HG02870 (cell line): ENCODE results near the gene TMEM92.
"Not testable (repeated sequence)": the region's sequence is repeated elsewhere in the genome, so short reads cannot be mapped to it uniquely, and the experiment has no call there.

Source experiments
- ATAC-seq: cut with Tn5 transposase; IDR thresholded peaks from one replicate; pipeline ENCODE4 v1.9.1; 2021; ENCODE audit warnings: mild to moderate bottlenecking, moderate library complexity; ENCODE audit not compliant: unreplicated experiment

TMEM92 gene

DNA sequence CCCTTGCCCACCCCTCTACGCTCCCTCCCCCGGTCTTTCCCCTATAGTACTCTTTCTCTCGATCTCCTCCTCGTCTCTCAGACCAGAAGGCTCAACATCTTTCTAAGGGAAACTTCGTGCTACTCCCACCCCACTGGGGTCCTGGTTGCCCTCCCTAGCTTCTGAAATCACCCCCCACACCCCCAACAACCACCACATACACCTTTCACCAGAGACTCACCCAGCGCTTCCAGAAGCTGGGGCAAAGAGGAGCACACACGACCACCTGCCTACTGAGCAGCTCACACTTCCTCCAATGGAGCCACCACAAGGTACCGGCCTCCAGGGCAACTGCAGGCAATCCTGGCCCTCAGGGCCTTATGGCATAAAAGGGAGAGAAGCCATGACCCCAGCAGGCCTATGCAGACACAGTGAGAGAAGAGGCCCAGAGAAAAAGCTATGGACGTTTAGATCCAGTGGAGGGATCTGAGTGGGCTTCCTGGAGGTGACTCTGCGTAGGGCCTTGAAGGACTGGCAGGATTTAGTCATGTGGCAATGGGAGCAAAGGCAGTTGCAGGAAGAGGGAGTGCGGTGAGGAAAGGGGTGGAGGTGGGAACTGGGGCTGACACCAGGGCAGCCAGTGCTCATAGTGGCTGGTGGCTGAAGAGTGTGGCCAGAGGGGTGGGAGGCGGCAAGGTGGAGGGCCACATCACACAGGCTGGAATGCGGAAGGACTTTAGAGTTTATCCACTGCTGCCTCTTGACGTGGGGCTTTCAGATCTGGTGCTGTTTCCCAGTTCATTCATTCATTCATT is 12.1 kb upstream of the TMEM92 start:
- no peak for ATAC-seq

DNA sequence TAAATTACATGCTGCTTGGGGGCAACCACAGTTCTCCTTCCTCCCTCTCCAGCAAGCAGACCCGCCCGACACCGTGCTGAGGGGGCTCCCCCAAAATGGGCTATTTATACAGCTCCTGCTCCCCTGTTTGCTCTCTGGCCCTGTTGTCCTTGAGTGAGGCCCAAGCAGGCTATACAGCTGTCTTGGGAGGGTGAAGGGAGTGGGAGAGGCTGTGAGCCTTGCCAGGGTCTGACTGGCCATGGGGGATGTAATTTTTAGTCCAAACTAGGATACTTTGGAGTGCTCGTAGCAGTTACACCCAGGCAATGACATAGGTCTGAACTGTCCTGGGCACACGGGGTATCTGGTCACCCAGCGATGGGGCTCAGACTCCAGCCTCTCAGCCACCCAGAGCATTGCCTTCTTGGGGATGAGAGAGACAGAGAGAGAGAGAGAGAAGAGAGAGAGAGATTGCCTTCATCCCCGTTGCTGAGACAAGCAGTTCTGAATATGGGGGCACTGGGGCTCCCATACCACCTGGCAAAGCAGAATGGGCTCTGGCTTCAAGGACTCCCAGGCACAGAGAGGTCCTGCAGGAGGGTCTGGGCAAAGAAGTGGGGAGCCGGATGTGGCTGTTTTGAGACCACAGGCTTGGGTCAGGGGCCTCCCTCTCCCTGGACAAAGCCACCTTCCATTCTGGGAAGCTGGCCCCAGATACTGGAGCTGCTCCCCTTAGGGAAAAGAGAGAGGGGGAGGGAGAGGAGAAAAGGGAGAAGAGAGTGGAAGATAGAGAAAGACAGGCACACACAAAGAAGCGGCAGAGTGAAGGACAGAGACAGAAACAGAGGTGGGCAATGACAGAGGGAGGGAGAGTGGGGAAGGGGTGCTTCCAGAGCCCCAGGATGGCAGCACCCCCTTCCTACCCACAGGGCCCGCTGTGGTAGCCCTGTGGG is 10.7 kb upstream of the TMEM92 start:
- no peak for ATAC-seq

GRCh38 chr17:50264263-50265113 is 9.8 kb upstream of the TMEM92 start:
- ATAC-seq, result no peak

- no peak for ATAC-seq
These were observed 9.1 kb upstream of the TMEM92 start for GRCh38 chr17:50265212-50265611.

DNA sequence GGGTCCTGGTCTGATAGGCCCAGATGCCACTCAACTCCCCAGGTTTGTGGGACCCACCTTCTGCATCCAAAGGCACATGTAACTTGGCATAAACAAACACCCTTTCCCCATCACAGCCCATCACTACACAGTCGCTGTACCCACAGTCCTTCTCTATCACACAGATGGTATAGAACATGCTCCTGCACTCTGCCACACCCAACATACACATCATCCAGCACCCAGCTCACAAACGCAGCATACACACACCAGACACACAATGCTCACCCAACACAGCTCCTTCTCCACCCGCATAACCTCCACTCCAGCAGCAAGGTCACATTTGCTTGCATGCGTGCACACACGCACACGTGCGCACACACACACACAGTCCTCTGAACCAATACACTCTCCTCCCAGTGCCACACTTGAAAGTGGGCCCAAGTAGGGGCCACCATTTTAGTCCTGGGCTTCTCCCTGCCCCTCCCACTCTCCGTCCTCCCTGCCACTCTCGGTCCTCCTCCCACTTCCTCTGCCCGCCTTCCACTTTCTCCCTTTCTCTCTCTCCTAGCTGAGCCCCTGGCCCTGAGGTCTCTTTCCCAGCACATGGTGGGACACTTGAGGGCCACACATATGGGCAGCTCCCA is 8.5 kb upstream of the TMEM92 start:
- no peak for ATAC-seq

DNA sequence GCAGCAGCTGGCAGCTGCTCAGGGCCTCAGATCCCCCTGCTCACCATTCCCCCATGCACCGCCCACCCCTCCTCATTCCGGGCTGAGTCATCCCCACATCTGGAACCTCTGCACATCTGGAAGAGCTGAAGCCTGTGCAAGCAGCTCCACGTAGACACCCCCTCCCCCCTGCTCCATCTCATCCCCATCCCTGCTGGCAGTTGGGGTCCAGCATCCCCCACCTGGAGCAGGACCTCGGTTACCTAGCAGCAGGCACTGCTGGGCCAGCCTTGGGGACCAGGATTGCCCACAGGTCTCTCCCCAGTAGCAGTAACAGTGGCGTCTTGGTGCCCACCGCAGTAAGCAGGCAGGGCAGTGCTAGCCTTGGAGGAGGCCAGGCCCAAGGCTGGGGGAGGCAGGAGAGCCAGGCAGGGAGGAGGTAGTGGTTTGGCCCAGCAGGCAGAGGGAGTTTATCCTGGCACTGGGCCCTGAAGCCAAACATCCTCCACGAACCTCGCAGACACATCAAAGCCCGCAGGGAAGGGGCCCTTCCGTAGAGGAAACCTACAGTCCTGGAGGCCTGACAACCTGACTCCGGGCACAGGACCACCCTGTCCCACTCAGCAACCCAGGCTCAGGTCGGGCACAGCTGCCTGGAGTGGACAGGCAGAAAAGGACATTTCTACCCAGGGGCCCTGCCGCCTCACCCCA is 7.7 kb upstream of the TMEM92 start:
- no peak for ATAC-seq

GRCh38 chr17:50267074-50267841 is 7.0 kb upstream of the TMEM92 start:
- no peak for ATAC-seq

GRCh38 chr17:50268026-50268425 is 6.2 kb upstream of the TMEM92 start:
- no peak for ATAC-seq

DNA sequence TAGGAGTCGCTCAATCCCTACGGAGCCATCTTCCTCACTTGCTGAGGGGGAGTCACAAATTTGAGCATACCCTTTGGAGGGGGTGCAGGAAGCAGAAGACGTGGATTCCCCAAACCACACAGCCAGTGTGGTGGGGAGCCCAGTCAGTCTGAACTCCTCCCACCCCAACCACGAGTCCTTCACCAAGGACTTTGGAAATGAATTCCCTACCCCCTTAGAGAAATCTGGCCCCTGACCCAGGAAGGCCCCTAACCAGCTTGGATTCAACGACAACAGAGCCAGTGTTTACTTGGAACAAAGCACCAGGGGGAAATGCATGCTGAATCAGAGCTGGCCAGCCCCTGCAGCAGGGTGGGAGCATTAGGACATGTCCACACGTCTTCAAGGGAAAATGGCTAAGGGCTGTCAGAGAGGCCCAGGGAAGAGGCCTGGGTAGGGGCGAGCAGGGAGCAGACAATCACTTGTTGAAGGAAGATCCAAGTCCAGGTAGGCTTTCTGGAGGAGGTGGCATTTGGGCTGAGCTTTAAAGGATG is 5.5 kb upstream of the TMEM92 start:
- no peak for ATAC-seq

DNA sequence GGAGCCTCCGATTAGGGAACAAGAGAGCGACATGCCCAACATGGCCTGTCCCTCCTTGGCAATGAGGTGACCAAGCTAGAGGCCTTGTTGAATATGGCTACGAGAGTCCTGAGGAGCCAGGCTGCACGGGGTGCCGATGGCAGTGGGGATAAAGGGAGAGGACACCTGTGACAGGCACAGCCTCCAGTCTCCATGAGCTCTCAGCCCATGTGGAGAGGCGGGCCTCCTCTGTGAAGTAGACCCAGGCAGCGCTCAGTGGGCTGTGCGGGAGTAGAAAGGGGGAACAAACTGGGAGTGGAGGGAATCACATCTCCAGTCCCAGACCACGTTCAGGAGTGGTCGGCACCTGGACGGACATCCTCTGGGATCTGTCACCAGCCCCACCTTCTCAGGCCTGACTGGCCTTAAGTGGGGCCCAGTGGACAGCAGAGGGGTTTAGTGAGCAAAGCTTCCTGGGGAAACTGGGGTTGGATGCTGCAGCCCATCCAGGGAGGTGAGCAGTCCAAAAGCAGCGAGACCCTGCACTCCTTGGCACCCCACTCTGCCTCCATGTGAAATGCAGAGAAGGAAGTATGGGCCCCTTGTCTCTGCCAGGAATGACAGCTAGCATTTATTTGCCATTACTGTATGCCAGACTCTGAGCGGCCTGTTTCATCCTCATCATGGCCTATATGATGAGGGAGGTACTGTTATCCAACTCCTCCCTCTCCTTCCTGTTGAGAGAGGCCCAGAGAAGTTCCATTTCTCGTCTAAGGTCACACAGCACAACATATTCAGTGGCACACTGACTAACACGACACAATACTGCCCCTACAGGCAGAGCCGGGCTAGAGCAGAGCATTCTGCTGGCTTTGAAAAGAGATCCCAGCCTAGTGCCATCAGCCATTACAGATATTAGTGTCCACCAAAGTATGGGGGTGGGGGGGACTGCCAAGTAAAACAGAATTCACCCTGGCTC is 4.5 kb upstream of the TMEM92 start:
- no peak for ATAC-seq

GRCh38 chr17:50270435-50271362 is 3.6 kb upstream of the TMEM92 start:
- ATAC-seq, result no peak

GRCh38 chr17:50271363-50271750 is 2.9 kb upstream of the TMEM92 start:
- not testable (repeated sequence) for ATAC-seq

- ATAC-seq, result no peak
These were observed 2.0 kb upstream of the TMEM92 start for GRCh38 chr17:50272246-50272645.

GRCh38 chr17:50272711-50273653 is 1.3 kb upstream of the TMEM92 start:
- no peak for ATAC-seq

GRCh38 chr17:50273654-50274040 is 619 bp upstream of the TMEM92 start:
- no peak for ATAC-seq

DNA sequence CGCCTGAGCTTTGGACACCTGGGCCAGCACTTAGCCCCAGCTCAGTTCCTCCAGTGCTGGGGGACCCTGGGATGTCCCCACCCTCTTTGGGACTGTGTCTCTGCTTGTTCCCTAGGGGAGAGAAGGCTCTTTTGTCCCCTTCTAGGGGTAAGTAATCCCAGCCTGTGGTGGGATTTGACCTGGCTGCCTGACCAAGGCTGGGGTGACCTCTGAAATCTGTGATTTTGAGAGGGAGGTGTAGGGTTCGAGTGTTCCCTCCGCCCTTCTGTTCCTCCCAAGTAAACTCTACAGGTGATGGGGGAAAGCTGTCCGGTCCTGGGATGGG is 593 bp downstream of the TMEM92 start:
- ATAC-seq, result no peak
